HG02840 (cell line): ENCODE data around the gene RFTN2.
A peak's percentile ranks its signal among the peaks of the same experiment; 100 is the strongest.
"Not testable (repeated sequence)": the region's sequence is repeated elsewhere in the genome, so short reads cannot be mapped to it uniquely, and the experiment has no call there.

ENCODE experiments used
- ATAC-seq: cut with Tn5 transposase; IDR thresholded peaks from one replicate; pipeline ENCODE4 v1.9.1; 2021; ENCODE audit warnings: mild to moderate bottlenecking, moderate library complexity, moderate number of reproducible peaks; ENCODE audit not compliant: unreplicated experiment, low FRiP score

The RFTN2 gene

DNA sequence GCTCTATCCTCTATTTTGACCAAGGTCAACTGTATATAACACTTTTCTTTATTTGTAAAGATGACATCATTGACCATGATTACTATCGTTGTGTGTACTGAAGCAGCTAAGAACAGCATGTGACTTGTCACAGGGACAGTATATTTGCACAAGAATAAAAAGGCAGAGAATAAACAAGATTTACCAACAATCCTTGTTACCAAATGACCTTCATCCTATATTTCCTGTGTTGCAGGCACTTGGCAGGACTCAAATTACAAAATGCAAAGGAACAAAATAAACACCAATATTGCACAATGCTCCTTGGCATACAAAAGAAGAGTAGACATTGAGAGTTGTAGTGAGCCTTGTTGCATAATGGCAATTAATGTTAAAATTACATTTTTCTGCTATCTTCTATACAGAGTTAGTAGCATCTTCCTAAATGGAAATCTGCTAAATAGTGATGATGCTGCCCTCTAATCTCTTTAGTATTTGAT lies 61.8 kb downstream of the RFTN2 start:
- no peak for ATAC-seq

DNA sequence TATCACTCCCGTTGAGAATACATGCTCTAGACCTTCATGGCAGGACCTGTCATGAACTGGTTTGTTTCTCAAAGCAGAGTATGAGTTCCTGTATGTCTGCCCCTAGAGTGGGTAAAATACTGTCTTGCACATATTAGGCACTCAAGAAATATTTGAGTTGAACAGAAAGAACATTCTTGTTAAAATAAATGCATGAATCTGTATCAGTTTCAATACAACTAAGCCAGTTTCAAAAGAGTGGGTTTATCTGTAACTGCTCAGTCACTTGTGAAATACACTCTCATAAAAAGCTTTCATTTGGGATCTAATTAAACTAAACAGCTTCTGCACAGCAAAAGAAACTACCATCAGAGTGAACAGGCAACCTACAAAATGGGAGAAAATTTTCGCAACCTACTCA lies 69.2 kb downstream of the RFTN2 start:
- ATAC-seq = peak; percentile 76

DNA sequence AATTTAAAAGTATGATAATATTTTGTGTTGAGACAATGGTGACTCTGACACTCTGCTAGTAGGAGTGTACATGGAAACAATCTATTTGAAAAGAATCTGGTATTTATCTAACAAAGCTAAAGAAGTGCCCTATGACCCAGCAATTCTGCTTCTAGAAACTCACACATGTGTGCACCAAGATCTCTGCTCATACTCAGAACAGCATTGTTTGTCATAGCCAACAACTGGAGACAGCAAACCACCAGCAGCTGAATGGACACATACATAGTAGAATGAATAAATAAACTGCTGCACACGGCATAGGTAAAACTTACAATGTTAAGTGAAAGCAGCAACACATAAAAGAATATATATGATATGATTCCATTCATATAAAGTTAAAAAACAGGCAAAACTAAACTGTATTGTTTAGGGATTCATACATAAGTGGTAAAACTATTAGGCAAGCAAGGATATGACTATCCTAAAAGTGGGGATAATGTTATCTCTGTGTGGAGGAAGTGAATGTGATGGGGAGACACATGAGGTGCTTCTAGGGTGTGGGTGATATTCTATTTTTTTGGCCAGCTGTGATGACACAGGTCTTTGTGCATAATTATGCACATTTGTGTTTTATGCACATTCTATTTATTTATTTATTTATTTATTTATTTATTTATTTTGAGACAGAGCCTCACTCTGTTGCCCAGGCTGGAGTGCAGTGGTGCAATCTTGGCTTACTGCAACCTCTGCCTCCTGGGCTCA lies 71.1 kb downstream of the RFTN2 start:
- ATAC-seq = no peak

DNA sequence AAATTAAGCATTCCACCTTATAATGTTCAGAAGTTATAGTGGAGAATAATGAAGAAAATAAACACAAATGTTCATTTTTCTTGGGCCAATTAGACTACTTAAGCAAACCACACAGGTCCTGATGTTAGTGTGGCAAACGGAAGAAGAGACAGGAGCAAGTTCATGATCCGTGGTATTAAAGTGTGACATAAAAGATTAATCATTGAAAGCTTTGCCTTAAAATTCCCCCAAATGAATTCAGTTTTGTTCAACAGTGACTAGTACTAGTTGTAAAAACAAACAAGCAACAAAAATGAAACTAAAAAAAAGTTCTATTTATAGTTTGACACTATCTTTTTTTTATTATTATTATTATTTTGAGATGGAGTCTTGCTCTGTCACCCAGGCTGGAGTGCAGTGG lies 73.7 kb downstream of the RFTN2 start:
- no peak for ATAC-seq

DNA sequence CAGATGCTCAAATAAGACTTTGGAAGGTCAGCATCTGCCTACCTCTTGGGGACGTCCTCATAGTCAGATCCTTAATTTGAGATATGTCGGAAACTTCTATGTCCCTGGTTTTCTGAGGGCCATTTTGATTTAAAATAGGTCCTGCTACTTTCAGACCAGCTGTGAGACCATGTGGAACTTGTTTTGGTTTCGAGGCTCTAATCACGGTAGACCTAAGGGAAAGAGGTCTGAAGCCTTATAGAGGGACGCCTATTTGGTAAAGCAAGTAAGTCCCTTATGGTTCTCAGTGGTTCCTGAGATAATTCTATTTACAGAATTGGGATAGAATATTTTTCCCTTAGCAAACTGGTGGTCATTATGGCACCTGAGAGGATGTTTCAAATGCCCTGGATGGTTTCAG lies 75.1 kb downstream of the RFTN2 start:
- ATAC-seq = no peak

DNA sequence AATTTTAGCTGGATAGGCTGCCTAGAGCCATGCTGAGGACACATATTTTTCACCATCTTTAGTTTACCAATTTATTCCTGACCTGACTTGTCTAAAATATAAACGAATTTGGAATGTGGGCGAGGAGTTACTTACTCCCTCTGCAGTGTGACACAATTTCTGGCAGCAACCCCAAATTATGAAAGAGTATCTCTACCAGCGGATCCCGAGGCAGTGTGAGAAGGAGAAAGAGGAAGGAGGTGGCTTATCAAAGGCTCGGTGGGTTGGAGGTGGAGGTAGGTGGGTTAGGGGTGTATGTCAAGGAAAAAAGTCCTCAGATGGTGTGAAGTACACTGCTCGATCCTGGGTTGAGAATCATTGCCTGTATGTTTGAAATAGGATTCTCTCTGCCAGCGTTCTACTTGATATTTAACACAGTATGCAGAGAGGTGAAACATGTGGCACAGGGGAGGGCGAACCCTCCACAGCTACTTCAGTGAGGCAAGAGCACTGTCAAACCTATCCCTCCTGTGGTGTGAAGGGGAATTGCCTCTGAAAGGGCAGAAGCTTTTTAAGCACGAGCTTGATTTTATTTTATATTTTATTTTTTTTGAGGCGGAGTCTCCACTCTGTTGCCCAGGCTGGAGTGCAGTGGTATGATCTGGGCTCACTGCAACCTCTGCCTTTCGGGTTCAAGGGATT lies 76.0 kb downstream of the RFTN2 start:
- ATAC-seq = no peak

DNA sequence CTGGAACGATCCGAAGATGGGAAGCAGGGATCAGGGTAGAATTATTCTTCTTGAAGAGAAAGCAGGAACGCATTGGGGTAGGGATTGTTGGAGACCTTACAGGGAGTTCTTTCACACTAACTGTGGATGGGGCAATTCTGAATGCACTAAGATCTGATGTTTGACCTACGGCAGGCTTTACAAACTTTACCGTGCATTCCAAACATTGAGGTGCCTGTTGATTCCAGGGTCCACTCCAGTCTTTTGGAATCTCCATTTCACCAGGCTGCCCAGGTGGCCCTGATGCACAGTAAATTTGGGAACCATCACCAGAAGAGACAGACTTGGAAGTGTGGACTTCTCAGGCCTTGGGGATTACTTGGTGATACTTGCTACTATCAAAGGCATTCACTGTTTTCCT lies 76.9 kb downstream of the RFTN2 start:
- no peak for ATAC-seq

DNA sequence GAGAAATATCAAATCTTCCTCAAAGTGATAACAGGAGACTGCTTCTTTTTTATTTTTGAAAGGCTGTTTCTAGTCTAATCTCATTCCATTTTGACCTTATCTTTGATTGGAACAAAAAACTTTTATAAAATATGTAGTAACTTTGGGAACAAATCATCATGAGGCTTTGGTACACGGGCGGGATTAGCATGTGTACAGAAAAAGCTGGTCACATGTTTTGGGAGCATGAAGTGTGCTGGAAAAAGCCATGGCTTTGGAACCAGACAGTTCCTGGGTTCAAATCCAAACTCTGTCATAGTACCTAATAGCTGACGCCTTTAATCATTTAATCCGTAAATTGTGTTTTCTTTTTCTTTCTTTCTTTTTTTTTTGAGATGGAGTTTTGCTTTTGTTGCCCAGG lies 78.2 kb downstream of the RFTN2 start:
- ATAC-seq = no peak

DNA sequence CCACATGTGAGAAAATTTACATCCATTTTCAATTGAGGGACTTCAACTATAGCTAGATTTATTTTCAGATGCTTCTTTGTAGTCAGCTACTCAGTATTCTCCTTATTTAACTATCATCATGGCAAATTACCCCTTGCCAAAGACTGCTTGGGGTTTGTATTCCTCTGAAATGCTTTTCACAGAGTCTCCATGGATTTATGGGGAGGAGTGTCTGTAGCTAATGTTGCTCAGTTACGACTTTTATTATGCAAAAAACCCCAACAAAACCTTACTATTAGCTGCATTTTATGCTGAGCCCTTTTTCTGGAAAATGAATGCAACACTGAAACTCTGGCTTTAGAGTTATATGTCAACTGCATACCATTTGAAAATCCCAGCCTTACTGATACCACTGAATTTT lies 78.6 kb downstream of the RFTN2 start:
- ATAC-seq = no peak

DNA sequence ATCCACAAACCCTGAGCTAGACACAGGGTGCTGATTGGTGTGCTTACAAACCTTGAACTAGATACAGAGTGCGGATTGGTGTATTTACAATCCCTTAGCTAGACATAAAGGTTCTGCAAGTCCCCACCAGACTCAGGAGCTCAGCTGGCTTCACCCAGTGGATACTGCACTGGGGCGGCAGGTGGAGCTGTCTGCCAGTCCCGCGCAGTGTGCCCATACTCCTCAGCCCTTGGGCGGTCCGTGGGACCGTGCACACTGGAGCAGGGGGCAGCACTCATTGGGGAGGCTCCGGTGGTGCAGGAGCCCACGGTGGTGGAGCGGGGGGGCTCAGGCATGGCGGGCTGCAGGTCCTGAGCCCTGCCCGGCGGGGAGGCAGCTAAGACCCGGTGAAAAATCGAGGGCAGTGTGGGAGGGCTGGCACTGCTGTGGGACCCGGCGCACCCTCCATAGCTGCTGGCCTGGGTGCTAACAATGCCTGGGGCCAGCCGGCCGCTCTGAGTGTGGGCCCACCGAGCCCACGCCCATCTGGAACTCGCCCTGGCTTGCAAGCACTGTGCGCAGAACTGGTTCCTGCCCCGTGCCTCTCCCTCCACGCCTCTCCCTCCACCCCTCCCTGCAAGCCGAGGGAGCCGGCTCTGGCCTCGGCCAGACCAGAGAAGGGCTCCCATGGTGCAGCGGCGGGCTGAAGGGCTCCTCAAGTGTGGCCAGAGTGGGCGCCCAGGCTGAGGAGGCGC lies 83.9 kb downstream of the RFTN2 start:
- ATAC-seq = no peak

DNA sequence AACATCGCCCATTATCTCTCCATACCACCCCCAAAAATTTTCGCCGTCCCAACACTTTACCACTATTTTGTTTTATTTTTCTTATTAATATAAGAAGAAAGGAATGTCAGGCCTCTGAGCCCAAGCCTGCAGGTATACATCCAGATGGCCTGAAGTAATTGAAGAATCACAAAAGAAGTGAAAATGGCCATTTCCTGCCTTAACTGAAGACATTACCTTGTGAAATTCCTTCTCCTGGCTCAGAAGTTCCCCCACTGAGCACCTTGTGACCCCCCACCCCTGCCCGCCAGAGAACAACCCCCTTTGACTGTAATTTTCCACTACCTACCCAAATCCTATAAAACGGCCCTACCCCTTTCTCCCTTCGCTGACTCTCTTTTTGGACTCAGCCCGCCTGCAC lies 88.1 kb downstream of the RFTN2 start:
- ATAC-seq = not testable (repeated sequence)

DNA sequence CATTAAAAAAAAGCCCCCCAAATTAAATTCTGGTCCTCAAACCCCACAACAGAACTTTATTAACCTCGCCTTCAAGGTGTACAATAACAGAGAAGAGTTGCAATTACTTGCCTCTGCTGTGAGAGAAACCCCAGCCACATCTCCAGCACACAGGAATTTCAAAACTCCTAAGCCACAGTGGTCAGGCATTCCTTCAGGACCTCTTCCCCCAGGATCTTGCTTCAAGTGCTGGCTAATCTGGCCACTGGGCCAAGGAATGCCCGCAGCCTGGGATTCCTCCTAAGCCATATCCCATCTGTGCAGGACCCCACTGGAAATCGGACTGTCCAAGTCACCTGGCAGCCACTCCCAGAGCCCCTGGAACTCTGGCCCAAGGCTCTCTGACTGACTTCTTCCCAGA lies 95.2 kb downstream of the RFTN2 start:
- not testable (repeated sequence) for ATAC-seq

DNA sequence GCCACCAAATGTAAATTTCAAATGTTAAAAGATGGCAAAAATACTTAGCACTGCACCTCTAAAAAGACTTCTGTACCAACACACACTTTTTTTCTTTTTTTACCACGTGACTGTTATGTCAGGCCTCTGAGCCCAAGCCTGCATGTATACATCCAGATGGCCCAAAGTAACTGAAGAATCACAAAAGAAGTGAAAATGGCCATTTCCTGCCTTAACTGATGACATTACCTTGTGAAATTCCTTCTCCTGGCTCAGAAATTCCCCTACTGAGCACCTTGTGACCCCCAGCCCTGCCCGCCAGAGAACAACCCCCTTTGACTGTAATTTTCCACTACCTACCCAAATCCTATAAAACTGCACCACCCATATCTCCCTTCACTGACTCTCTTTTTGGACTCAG lies 97.1 kb downstream of the RFTN2 start:
- ATAC-seq = not testable (repeated sequence)

DNA sequence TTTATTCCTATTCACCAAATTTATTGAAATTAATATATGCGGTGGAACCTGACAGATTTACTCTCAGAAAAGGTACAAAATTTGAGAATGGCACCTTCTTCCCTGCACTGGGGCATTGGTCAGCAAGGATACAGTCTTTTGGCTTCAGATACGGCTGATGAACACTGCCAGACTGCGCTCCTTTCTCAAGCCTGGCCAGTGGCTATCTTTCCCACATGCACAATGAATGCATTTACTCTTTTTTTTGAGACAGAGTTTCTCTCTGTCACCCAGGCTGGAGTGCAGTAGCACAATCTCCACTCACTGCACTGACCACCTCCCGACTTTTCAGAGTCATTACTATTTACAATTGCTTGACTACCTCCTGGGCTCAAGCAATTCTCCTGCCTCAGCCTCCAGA lies 97.9 kb downstream of the RFTN2 start:
- ATAC-seq = no peak

DNA sequence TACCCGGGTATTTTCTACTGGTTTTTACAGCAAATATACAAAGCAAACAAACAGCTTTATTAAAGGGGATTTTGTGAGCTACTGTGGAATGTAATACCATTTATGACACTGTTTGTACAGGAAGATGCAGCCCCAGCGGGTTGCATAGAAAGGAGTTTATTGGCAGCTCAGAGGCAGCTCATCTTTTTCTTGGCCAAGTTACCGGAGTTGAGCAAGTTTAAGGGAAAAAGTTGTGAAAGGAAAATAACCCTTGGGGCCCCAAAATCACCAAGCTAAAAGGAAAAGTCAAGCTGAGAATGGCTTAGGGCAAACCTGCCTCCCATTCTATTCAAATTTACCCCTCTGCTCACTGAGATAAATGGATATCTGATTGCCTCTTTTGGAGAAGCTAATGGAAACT lies 98.8 kb downstream of the RFTN2 start:
- no peak for ATAC-seq

DNA sequence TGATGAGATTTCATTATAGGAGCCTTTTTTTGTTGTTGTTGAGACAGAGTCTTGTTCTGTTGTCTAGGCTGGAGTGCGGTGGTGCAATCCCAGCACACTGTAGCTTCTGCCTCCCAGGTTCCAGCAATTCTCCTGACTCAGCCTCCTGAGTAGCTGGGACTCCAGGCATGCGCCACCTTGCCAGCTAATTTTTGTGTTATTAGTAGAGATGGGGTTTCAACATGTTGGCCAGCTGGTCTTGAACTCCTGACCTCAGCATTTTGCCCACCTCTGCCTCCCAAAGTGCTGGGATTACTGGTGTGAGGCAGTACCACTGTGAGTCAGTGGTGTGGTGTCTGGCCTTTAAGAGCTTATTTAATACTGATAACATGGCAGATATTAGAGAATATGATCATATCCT lies 99.4 kb downstream of the RFTN2 start:
- no peak for ATAC-seq

DNA sequence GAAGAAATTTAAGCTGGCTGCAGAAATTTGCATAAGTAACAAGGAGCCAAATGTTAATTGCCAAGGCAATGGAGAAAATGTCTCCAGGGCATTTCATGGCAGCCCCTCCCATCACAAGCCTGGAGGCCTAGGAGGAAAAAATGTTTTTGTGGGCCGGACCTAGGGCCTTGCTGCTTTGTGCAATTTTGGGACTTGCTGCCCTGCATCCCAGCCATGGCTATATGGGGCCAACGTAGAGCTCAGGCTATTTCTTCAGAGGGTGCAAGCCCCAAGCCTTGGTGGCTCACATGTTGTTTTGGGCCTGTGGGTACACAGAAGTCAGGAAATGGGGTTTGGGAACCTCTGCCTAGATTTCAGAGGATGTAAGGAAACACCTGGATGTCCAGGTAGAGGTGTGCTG lies 101.8 kb downstream of the RFTN2 start:
- no peak for ATAC-seq

DNA sequence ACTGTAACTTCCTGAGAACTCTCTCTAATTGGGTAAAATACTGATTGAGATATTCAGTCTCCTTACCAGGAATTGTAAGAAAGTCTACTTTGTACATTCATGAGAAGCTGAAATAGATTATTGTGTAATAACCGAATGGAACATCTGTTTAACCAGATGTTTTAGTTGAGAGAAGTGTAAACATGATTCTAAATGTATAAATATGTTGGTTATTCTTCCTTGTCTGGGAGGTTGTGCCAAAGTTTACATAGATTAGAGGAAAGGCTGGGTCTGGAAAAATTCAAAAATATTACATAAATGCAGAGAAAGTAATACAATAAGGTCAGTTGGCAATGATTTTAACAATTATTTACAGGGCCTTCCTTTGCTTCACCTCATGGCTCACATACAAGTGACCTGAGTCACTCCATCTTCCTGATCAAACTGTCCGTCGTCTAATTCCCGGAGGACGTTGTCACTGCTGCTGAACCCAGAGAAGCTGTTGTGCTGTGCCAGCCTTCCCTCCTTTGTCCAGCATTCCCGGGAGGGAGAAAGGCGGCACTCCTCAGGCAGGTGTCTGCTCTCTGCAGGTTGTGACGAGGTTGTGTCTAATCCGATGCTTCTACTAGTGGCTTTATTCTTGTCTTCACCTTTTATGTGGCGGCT lies 103.6 kb downstream of the RFTN2 start:
- no peak for ATAC-seq

DNA sequence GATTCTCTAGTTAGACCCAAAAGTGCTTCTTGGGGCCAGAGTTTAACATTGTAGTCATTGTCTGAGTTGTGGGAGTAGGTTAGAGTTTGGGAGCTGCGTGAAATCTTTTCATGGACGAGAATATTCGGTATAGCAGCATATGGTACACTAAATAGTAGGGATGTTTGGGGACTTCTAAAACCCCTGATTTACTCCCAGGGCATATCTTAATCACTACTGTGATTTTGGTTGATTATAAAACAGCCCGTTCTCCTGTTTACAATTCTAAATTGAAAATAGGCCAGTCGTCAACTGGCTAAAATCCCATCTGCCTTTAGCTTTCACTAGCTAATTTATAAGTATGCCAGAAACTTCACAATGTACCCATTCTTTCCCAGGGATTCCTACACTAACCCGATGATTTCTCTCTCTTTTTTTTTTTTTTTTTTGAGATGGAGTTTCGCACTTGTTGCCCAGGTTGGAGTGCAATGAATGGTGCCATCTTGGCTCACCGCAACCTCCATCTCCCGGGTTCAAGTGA lies 115.2 kb downstream of the RFTN2 start:
- ATAC-seq = no peak

DNA sequence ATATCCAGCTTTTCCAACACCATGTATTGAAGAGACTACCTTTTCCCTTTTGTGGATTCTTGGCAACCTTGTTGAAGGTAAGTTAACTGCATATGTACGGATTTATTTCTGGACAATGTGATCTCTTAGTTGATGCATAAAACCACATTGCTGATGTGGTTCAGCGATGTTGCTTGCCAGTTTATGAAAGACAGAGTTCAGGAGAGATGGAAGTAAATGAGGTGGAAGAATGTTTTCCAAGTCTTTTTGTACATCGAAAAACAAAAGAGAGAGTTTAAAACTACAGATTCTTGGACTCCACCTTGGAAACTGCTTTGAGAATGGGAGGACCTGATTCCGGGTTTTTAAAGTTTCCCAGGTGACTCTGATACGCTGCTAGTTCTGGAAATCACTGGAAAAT lies 115.7 kb downstream of the RFTN2 start:
- no peak for ATAC-seq

DNA sequence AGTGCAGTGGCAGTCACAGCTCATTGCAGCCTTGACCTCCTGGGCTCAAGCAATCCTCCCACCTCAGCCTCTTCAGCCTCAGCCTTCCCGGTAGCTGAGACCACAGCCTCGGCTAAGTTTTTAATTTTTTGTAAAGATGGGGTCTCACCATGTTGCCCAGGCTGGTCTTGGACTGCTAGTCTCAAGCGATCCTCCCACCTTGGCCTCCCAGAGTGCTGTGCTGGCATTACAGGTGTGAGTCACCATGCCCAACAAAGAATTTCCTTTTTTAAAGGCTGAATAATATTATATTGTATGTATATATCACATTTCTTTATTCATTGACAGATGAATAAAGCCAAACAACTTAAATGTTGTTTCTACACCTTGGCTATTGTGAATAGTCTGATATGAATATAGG lies 117.0 kb downstream of the RFTN2 start:
- no peak for ATAC-seq
